Heart right ventricle (tissue), 16 donors: ENCODE measurements around the gene WFDC11. TPM values are rescaled to one million over a fixed set of nuclear protein-coding genes. Genes with fewer than 3 reads are reported as not detected.
"Not testable (repeated sequence)": the region's sequence is repeated elsewhere in the genome, so short reads cannot be mapped to it uniquely, and the experiment has no call there.

Source experiments
- ATAC-seq, 8 donors: fragments of 200-7000 bp; cut with Tn5 transposase; one replicate each; pipeline ENCODE4 v1.9.1; 2020; ENCODE audit warnings: mild to moderate bottlenecking in 8 of 8, moderate library complexity in 8 of 8, moderate number of reproducible peaks in 1 of 8
- DNase-seq, 2 donors: peaks; one replicate each; pipeline ENCODE4 v3.0.0-alpha.2; 2020
- H3K27ac ChIP-seq, 10 donors: fragments of 200-600 bp; sonication (generic) in 2 of 10; one replicate each; pipeline versions ENCODE4 v1.5.0 to v1.8.0; 2020 to 2022; ENCODE audit warnings: mild to moderate bottlenecking in 3 of 10
- H3K27me3 ChIP-seq, 7 donors: fragments of 200-600 bp; one replicate each; pipeline ENCODE4 v1.8.0; 2021 to 2022; ENCODE audit warnings: mild to moderate bottlenecking in 2 of 7
- H3K36me3 ChIP-seq, 9 donors: fragments of 200-600 bp; sonication (generic) in 1 of 9; one replicate each; pipeline versions ENCODE4 v1.5.0 to v1.8.0; 2020 to 2022; ENCODE audit warnings: mild to moderate bottlenecking in 2 of 9
- H3K4me1 ChIP-seq, 9 donors: fragments of 200-600 bp; sonication (generic) in 1 of 9; one replicate each; pipeline versions ENCODE4 v1.5.0 to v1.8.0; 2020 to 2022; ENCODE audit warnings: mild to moderate bottlenecking in 4 of 9
- H3K4me3 ChIP-seq, 10 donors: fragments of 200-600 bp; sonication (generic) in 2 of 10; one replicate each; pipeline versions ENCODE4 v1.5.0 to v1.8.0; 2020 to 2022; ENCODE audit warnings: mild to moderate bottlenecking in 7 of 10, moderate library complexity in 2 of 10
- H3K9me3 ChIP-seq, 11 donors: fragments of 200-600 bp in 10 of 11; sonication (generic) in 2 of 11; one replicate each; pipeline versions ENCODE4 v1.5.0 to v1.8.0; 2013 to 2022; ENCODE audit warnings: mild to moderate bottlenecking in 2 of 11, control low read depth in 1 of 11, moderate library complexity in 1 of 11
- WGBS, 2 donors: extraction: QIAGEN DNeasy Blood & Tissue Kit; methylation state at CpG; one replicate each; pipeline ENCODE4 v1.1.7; 2013; ENCODE audit warnings: inconsistent platforms in 1 of 2; 5-methylcytosine and 5-hydroxymethylcytosine counted together
- intact Hi-C, 10 donors: fragments of 100-400 bp; cut with DNase I; formaldehyde crosslinking; loops; one replicate each; pipeline versions ENCODE4 v1.11.1 to v1.14.2; 2022
- polyA plus RNA-seq, 2 donors: library from polyadenylated mRNA; stranded (reverse); fragments of 200-250 nt; gene quantifications; one replicate each; pipeline ENCODE4 v1.2.3, GENCODE V29; 2013
- total RNA-seq, 10 donors: library from RNA; stranded (reverse); fragmentation: NEBNext Ultra II Directional in 3 of 10; extraction: Animal tissue kit (Norgen Biotek cat#: 25700) in 3 of 10; gene quantifications; one replicate each; pipeline versions ENCODE4 v1.2.1 to v1.2.4, GENCODE V29; 2021 to 2023
- TF ChIP-seq, protein P1 (sequence below), 9 donors: fragments of 200-600 bp; sonication (generic) in 2 of 9; IDR thresholded peaks; one replicate each; pipeline versions ENCODE4 v1.5.0 to v1.8.0; 2021 to 2022; ENCODE audit warnings: antibody characterized with exemption in 9 of 9, mild to moderate bottlenecking in 5 of 9, moderate library complexity in 1 of 9
- donor health status: Arrhythmogenic right ventricular cardiomyopathy.
- donor health status: ischemic (EF 13 %, LVEDD 7.1; RV severe dilation, severe dysfunction).
- donor health status: healthy with polysubstance abuse.
- donor health status: DM: no; HTN: yes; CAD: no.
- donor health status: DM: no; HTN: no; CAD: no.
- donor health status: ischemic (EF 25% LVEDD 6.9; RV normal size, moderate dysfunction).
- donor health status: ischemic (EF 25% LVEDD 5.7; RV mildly dilated, moderate dysfunction).
- donor health status: healthy.
- donor health status: DM: yes; HTN: yes; CAD: no.
- donor health status: Ischemic cardiomyopathy.
- donor health status: ischemic (EF 35%, LVEDD 5.7; RV mildly dilated, moderate dysfunction).
- donor health status: nonischemic (EF 11% LVEDD 7.7; RV severe dilation, severe dysfunction).
- donor health status: DM: yes; HTN: yes; CAD: no.
- donor health status: PGD.
- donor health status: ischemic (EF 29% LVEDD 5.4; RV normal size, mild dysfunction).
- donor health status: nonischemic (EF 23%, LVEDD 6.1; RV moderate dilation, normal function).

The WFDC11 gene
- total and polyA plus RNA-seq, 12 donors, result not detected

DNA sequence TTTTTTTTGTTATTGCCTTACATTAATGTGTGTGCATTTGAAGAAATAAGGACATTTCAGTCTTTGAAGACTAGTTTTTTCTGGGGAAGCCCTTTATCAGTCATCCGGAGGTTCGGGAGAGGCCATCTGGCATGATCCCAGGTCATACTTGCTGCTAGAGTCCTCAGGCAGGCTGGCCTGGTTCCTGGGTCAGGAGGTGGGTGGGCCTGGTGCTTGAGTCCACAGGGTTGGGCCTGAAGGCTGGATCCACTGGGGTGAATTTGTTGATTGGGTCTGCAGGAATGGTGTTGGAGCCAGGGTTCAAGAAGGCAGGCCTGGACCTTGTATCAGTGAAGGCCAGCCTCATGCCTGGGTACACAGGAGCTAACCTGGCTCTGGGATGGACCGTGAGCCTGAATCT is 23.2 kb downstream of the WFDC11 start:
- no peak for DNase-seq
- Histone ChIP-seq H3K27ac (no peak overlapping the region), H3K36me3 (no peaks in the 10 kb centered on the region), H3K4me1 (no peaks in the 10 kb centered on the region), H3K9me3 (no peaks in the 10 kb centered on the region), H3K4me3 (no peak overlapping the region), H3K27me3 (peaks cover 0 to 7% (median 3%) of the 10 kb centered on the region in 7 donors)
- 82 to 94% methylated on average over 3 of the region's 3 CpGs for WGBS, 2 donors
- intact Hi-C loops, result no loop called here
- no peak for ATAC-seq
- TF ChIP-seq, protein P1, sequence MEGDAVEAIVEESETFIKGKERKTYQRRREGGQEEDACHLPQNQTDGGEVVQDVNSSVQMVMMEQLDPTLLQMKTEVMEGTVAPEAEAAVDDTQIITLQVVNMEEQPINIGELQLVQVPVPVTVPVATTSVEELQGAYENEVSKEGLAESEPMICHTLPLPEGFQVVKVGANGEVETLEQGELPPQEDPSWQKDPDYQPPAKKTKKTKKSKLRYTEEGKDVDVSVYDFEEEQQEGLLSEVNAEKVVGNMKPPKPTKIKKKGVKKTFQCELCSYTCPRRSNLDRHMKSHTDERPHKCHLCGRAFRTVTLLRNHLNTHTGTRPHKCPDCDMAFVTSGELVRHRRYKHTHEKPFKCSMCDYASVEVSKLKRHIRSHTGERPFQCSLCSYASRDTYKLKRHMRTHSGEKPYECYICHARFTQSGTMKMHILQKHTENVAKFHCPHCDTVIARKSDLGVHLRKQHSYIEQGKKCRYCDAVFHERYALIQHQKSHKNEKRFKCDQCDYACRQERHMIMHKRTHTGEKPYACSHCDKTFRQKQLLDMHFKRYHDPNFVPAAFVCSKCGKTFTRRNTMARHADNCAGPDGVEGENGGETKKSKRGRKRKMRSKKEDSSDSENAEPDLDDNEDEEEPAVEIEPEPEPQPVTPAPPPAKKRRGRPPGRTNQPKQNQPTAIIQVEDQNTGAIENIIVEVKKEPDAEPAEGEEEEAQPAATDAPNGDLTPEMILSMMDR (IDR thresholded peaks at IDR 0.05), result no peak

DNA sequence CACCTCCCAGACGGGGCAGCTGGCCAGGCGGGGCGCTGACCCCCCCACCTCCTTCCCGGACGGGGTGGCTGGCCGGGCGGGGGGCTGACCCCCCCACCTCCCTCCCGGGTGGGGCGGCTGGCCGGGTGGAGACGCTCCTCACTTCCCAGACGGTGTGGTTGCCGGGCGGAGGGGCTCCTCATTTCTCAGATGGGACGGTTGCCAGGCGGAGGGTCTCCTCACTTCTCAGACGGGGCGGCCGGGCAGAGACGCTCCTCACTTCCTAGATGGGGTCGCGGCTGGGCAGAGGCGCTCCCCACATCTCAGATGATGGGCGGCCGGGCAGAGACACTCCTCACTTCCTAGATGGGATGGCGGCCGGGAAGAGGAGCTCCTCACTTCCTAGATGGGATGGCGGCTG is 24.2 kb downstream of the WFDC11 start:
- DNase-seq, result not testable (repeated sequence)

DNA sequence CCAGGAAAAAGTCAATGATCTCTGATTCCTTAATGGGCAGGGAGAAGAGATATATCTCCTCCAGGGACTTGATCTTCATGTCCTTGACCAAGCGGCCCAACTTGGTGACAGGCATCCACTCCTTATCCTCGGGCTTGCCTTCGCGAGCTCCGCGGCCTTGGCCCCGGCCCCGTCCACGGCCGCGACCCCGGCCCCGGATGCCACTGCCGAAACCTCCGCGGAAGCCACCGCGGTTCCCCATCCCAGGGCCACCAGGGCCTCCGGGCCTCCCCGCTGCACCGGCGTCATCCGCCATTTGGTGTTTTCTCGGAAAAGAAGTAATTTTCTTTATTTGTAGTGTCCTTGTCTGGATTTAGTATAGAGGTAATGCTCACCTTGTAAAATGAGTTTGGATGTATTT is 29.0 kb downstream of the WFDC11 start:
- H3K36me3 ChIP-seq, ATAC-seq, H3K9me3 ChIP-seq, H3K4me1 ChIP-seq, H3K4me3 ChIP-seq, DNase-seq, H3K27me3 ChIP-seq, intact Hi-C loops, H3K27ac ChIP-seq: not testable (repeated sequence)
- 95% methylated on average over 20 to 24 of the region's 24 CpGs for WGBS, 2 donors

More for the DNA sequence above, 24.2 kb downstream of the WFDC11 start:
- H3K9me3 ChIP-seq, ATAC-seq, H3K4me1 ChIP-seq, H3K27me3 ChIP-seq, H3K27ac ChIP-seq, H3K4me3 ChIP-seq, H3K36me3 ChIP-seq, intact Hi-C loops: not testable (repeated sequence)
- 92% methylated on average over 24 to 28 of the region's 28 CpGs for WGBS, 2 donors

DNA sequence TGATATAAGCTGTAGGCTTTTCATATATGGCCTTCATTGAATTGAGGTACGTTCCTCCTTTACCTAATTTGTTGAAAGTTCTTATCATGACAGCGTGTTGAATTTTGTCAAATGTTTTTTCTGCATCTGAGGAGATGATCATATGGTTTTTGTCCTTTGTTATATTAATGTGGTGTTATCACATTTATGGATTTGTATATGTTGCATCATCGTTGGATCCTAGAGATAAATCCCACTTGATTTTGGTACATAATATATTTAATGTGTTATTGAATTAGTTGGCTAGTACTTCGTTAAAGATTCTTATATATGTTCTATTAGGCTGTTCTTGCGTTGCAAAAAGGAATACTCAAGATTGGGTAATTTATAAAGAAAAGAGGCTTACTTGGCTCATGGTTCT is 30.4 kb downstream of the WFDC11 start:
- Histone ChIP-seq H3K9me3 (peaks cover 0 to 10% (median 0%) of the 10 kb centered on the region in 11 donors), H3K4me3 (no peak overlapping the region), H3K27ac (no peak overlapping the region), H3K27me3 (peaks cover 0 to 2% (median 0%) of the 10 kb centered on the region in 7 donors), H3K4me1 (no peaks in the 10 kb centered on the region), H3K36me3 (no peaks in the 10 kb centered on the region)
- no peak for ATAC-seq
- TF ChIP-seq, protein P1 (IDR thresholded peaks at IDR 0.05), result no peak
- DNase-seq, result no peak
- 85 to 87% methylated on average over 5 of the region's 5 CpGs for WGBS, 2 donors
- intact Hi-C loops, result no loop called here

DNA sequence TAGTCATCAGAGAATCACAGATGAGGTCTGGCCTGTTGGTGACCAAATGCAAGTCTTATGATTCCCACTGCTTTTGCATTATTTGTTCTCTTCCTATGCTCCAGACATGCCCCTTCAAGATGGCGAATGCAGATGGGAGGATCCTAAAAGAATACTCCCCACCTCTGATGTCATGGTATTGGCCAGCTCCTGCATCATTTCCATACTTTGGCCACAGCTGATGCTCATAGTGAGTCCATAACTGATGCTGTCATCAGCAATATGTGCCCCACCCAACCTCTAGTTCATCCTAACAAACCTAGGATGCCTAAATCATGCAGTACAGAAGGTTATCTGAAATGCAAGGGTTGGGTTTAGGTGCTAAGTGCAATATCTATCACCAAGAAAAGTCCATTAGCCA is 33.5 kb downstream of the WFDC11 start:
- Histone ChIP-seq H3K4me3 (no peak overlapping the region), H3K4me1 (no peaks in the 10 kb centered on the region), H3K36me3 (no peaks in the 10 kb centered on the region), H3K27ac (no peak overlapping the region), H3K27me3 (peaks cover 0 to 4% (median 0%) of the 10 kb centered on the region in 7 donors), H3K9me3 (peaks cover 0 to 10% (median 0%) of the 10 kb centered on the region in 11 donors)
- ATAC-seq (no peak), DNase-seq (no peak)
- 73 to 81% methylated on average over 1 of the region's 1 CpG for WGBS, 2 donors
- TF ChIP-seq, protein P1 (IDR thresholded peaks at IDR 0.05), result no peak
- intact Hi-C loops, result no loop called here
